Trophoblast cell (in vitro differentiated cells and primary cell): ENCODE data around the gene SLC12A9.
A peak's percentile ranks its signal among the peaks of the same experiment; 100 is the strongest.

Experiments
- DNase-seq, 2 donors: peaks; one replicate each; pipeline ENCODE4 v3.0.0-alpha.2; 2016
- H2AFZ ChIP-seq: 2 replicates; pipeline ENCODE4 v1.6.1; 2013; ENCODE audit warnings: low read length, moderate library complexity, mild to moderate bottlenecking; ENCODE audit not compliant: insufficient read depth, poor library complexity
- H2AK5ac ChIP-seq: 2 replicates; pipeline ENCODE4 v1.6.1; 2013; ENCODE audit warnings: mild to moderate bottlenecking, low read length
- H2BK120ac ChIP-seq: 2 replicates; pipeline ENCODE4 v1.6.1; 2013; ENCODE audit warnings: low read length, mild to moderate bottlenecking, moderate library complexity; ENCODE audit not compliant: insufficient read depth, poor library complexity
- H2BK12ac ChIP-seq: 2 replicates; pipeline ENCODE4 v1.6.1; 2013; ENCODE audit warnings: mild to moderate bottlenecking, low read length, moderate library complexity
- H2BK5ac ChIP-seq: 2 replicates; pipeline ENCODE4 v1.6.1; 2013; ENCODE audit warnings: low read length, low read depth, moderate library complexity, mild to moderate bottlenecking; ENCODE audit not compliant: poor library complexity
- H3K14ac ChIP-seq: 2 replicates; pipeline ENCODE4 v1.6.1; 2013; ENCODE audit warnings: mild to moderate bottlenecking, low read length
- H3K18ac ChIP-seq: 2 replicates; pipeline ENCODE4 v1.6.1; 2013; ENCODE audit warnings: mild to moderate bottlenecking, low read length
- H3K23ac ChIP-seq: 2 replicates; pipeline ENCODE4 v1.6.1; 2013; ENCODE audit warnings: low read length
- H3K27ac ChIP-seq: 2 replicates; pipeline ENCODE4 v1.5.1; 2013; ENCODE audit warnings: low read depth, mild to moderate bottlenecking, inconsistent platforms, low read length, moderate library complexity
- H3K27me3 ChIP-seq: 2 replicates; pipeline ENCODE4 v1.6.1; 2013; ENCODE audit warnings: inconsistent platforms, mild to moderate bottlenecking, low read length, moderate library complexity; ENCODE audit not compliant: insufficient read depth
- H3K36me3 ChIP-seq, 2 experiments: 1 replicate in 1 of 2; 2 replicates in 1 of 2; pipeline ENCODE4 v1.6.1; 2013; ENCODE audit warnings: low read length in 2 of 2, mild to moderate bottlenecking in 2 of 2, moderate library complexity in 1 of 2; ENCODE audit not compliant: insufficient read depth in 2 of 2, control insufficient read depth in 1 of 2
- H3K4ac ChIP-seq: 2 replicates; pipeline ENCODE4 v1.6.1; 2013; ENCODE audit warnings: low read depth, mild to moderate bottlenecking, low read length, moderate library complexity
- H3K4me1 ChIP-seq, 2 experiments: 1 replicate in 1 of 2; 2 replicates in 1 of 2; pipeline ENCODE4 v1.6.1; 2013; ENCODE audit warnings: low read length in 2 of 2, mild to moderate bottlenecking in 2 of 2, moderate library complexity in 1 of 2; ENCODE audit not compliant: insufficient read depth in 2 of 2, control insufficient read depth in 1 of 2
- H3K4me2 ChIP-seq: 2 replicates; pipeline ENCODE4 v1.6.1; 2013; ENCODE audit warnings: inconsistent platforms, mild to moderate bottlenecking, low read length, moderate library complexity
- H3K4me3 ChIP-seq: 2 replicates; pipeline ENCODE4 v1.5.1; 2013; ENCODE audit warnings: mild to moderate bottlenecking, low read depth, low read length, inconsistent platforms
- H3K79me1 ChIP-seq: one replicate; pipeline ENCODE4 v1.6.1; 2013; ENCODE audit warnings: low read length
- H3K79me2 ChIP-seq: 2 replicates; pipeline ENCODE4 v1.6.1; 2013; ENCODE audit warnings: low read length, mild to moderate bottlenecking; ENCODE audit not compliant: control insufficient read depth, insufficient read depth, poor library complexity
- H3K9ac ChIP-seq: 2 replicates; pipeline ENCODE4 v1.6.1; 2013; ENCODE audit warnings: mild to moderate bottlenecking, low read length
- H3K9me3 ChIP-seq: 2 replicates; pipeline ENCODE4 v1.6.1; 2013; ENCODE audit warnings: low read depth, mild to moderate bottlenecking, control low read depth, inconsistent platforms, low read length; ENCODE audit not compliant: insufficient read depth
- H4K12ac ChIP-seq: 2 replicates; pipeline ENCODE4 v1.6.1; 2013; ENCODE audit warnings: low read depth, mild to moderate bottlenecking, low read length, moderate library complexity
- H4K8ac ChIP-seq: 2 replicates; pipeline ENCODE4 v1.6.1; 2013; ENCODE audit warnings: low read depth, mild to moderate bottlenecking, low read length, moderate library complexity
- H4K91ac ChIP-seq: one replicate; pipeline ENCODE4 v1.6.1; 2013; ENCODE audit warnings: low read depth, mild to moderate bottlenecking, low read length, moderate library complexity
- WGBS: extraction: QIAGEN DNeasy Blood & Tissue Kit; methylation state at CpG from one replicate; pipeline ENCODE4 v1.1.7; 2013; ENCODE audit warnings: missing lambda C conversion rate; ENCODE audit not compliant: insufficient read length, insufficient coverage; ENCODE audit errors: extremely low coverage; 5-methylcytosine and 5-hydroxymethylcytosine counted together

Gene SLC12A9

GRCh38 chr7:100867776-100868485 lies 15.4 kb downstream of the SLC12A9 start:
- WGBS = no CpG with 5 or more reads among the region's 27 CpGs

GRCh38 chr7:100873599-100874299 lies 21.2 kb downstream of the SLC12A9 start:
- H4K12ac ChIP-seq = peak overlapping the region; percentile 99
- peak overlapping the region; percentile 97 for H4K91ac ChIP-seq
- H3K79me2 ChIP-seq = peaks cover 29% of the 10 kb centered on the region
- H2BK120ac ChIP-seq = no peak overlapping the region
- no CpG with 5 or more reads among the region's 10 CpGs for WGBS
- no peak overlapping the region for H2AFZ ChIP-seq
- peaks cover 51 to 54% of the 10 kb centered on the region in 2 experiments for H3K36me3 ChIP-seq
- no peak overlapping the region for H3K23ac ChIP-seq
- no peak overlapping the region for H3K4ac ChIP-seq
- H3K4me2 ChIP-seq = no peak overlapping the region
- H3K79me1 ChIP-seq = peaks cover 12% of the 10 kb centered on the region
- H4K8ac ChIP-seq = peak overlapping the region; percentile 100
- H3K27ac ChIP-seq = no peak overlapping the region
- H3K14ac ChIP-seq = no peak overlapping the region
- no peak overlapping the region for H3K9ac ChIP-seq
- H2AK5ac ChIP-seq = peak overlapping the region; percentile 89
- no peak overlapping the region for H3K4me3 ChIP-seq
- no peaks in the 10 kb centered on the region for H3K27me3 ChIP-seq
- H3K18ac ChIP-seq = no peak overlapping the region
- no peaks in the 10 kb centered on the region for H3K9me3 ChIP-seq
- no peak for DNase-seq
- H2BK5ac ChIP-seq = no peak overlapping the region
- H3K4me1 ChIP-seq = peaks cover 6 to 10% of the 10 kb centered on the region in 2 experiments
- no peak overlapping the region for H2BK12ac ChIP-seq

More at GRCh38 chr7:100867776-100868485, 15.4 kb downstream of the SLC12A9 start:
- peaks cover 22% of the 10 kb centered on the region for H3K79me1 ChIP-seq
- peak overlapping the region; percentile 33 for H2BK12ac ChIP-seq
- peak overlapping the region; percentile 97 for H3K9ac ChIP-seq
- peak overlapping the region; percentile 100 for H4K91ac ChIP-seq
- no peak for DNase-seq
- H2AFZ ChIP-seq = peak overlapping the region; percentile 4
- H3K36me3 ChIP-seq = peaks cover 36 to 40% of the 10 kb centered on the region in 2 experiments
- peak overlapping the region; percentile 100 for H2BK5ac ChIP-seq
- H3K4ac ChIP-seq = peak overlapping the region; percentile 97
- H4K12ac ChIP-seq = peak overlapping the region; percentile 100
- peak overlapping the region; percentile 100 for H3K14ac ChIP-seq
- H2AK5ac ChIP-seq = peak overlapping the region; percentile 100
- H3K9me3 ChIP-seq = no peaks in the 10 kb centered on the region
- H3K4me2 ChIP-seq = peak overlapping the region; percentile 84
- H3K4me1 ChIP-seq = peaks cover 10 to 12% of the 10 kb centered on the region in 2 experiments
- H4K8ac ChIP-seq = peak overlapping the region; percentile 97
- H2BK120ac ChIP-seq = peak overlapping the region; percentile 100
- H3K4me3 ChIP-seq = peak overlapping the region; percentile 89
- H3K27me3 ChIP-seq = no peaks in the 10 kb centered on the region
- H3K23ac ChIP-seq = no peak overlapping the region
- H3K79me2 ChIP-seq = peaks cover 25% of the 10 kb centered on the region
- peak overlapping the region; percentile 100 for H3K18ac ChIP-seq
- peak overlapping the region; percentile 37 for H3K27ac ChIP-seq

GRCh38 chr7:100874300-100874576 lies 21.7 kb downstream of the SLC12A9 start:
- peak overlapping the region; percentile 91 for H3K4ac ChIP-seq
- H3K79me2 ChIP-seq = peaks cover 28% of the 10 kb centered on the region
- WGBS = no CpG with 5 or more reads among the region's 8 CpGs

GRCh38 chr7:100874577-100875355 lies 22.3 kb downstream of the SLC12A9 start, which contains the start of gene SRRT:
Gene SRRT, plus strand, starts transcription at chr7:100875103. Its CDS starts 488 bp downstream, at chr7:100875591.
- Histone ChIP-seq H2AK5ac (peak within 1 kb of the TSS; percentile 89), H3K36me3 (peaks cover 52 to 57% of the 10 kb centered on the region in 2 experiments), H3K79me2 (peaks cover 28% of the 10 kb centered on the region), H3K79me1 (peaks cover 12% of the 10 kb centered on the region), H3K9me3 (no peaks in the 10 kb centered on the region), H3K4me3 (peak within 1 kb of the TSS; percentile 88), H3K9ac (peak within 1 kb of the TSS; percentile 100), H3K4me1 (peaks cover 5 to 10% of the 10 kb centered on the region in 2 experiments), H2BK120ac (peak within 1 kb of the TSS; percentile 96), H3K27me3 (no peaks in the 10 kb centered on the region), H3K23ac (no peak within 1 kb of the TSS), H4K12ac (peak within 1 kb of the TSS; percentile 99), H4K91ac (peak within 1 kb of the TSS; percentile 97), H2AFZ (peak within 1 kb of the TSS; percentile 89), H3K4ac (peak within 1 kb of the TSS; percentile 99), H3K27ac (peak within 1 kb of the TSS; percentile 90), H3K14ac (peak within 1 kb of the TSS; percentile 99), H3K4me2 (peak within 1 kb of the TSS; percentile 98), H3K18ac (peak within 1 kb of the TSS; percentile 96), H2BK12ac (peak within 1 kb of the TSS; percentile 12), H2BK5ac (peak within 1 kb of the TSS; percentile 90), H4K8ac (peak within 1 kb of the TSS; percentile 100)
- peak; percentile 98 to 100 for DNase-seq
- WGBS = no CpG with 5 or more reads among the region's 79 CpGs

More at GRCh38 chr7:100874300-100874576, 21.7 kb downstream of the SLC12A9 start:
- peak overlapping the region; percentile 99 for H4K12ac ChIP-seq
- DNase-seq = no peak
- H2AFZ ChIP-seq = peak overlapping the region; percentile 89
- no peaks in the 10 kb centered on the region for H3K27me3 ChIP-seq
- peak overlapping the region; percentile 85 for H3K4me2 ChIP-seq
- H3K23ac ChIP-seq = no peak overlapping the region
- H2BK5ac ChIP-seq = peak overlapping the region; percentile 90
- H2AK5ac ChIP-seq = peak overlapping the region; percentile 89
- H3K9ac ChIP-seq = peak overlapping the region; percentile 98
- peak overlapping the region; percentile 100 for H4K8ac ChIP-seq
- no peak overlapping the region for H3K4me3 ChIP-seq
- H3K36me3 ChIP-seq = peaks cover 51 to 56% of the 10 kb centered on the region in 2 experiments
- no peaks in the 10 kb centered on the region for H3K9me3 ChIP-seq
- no peak overlapping the region for H2BK12ac ChIP-seq
- H3K14ac ChIP-seq = peak overlapping the region; percentile 99
- H3K27ac ChIP-seq = peak overlapping the region; percentile 90
- H3K18ac ChIP-seq = peak overlapping the region; percentile 96
- peak overlapping the region; percentile 96 for H2BK120ac ChIP-seq
- H4K91ac ChIP-seq = peak overlapping the region; percentile 97
- peaks cover 12% of the 10 kb centered on the region for H3K79me1 ChIP-seq
- H3K4me1 ChIP-seq = peaks cover 5 to 10% of the 10 kb centered on the region in 2 experiments
